GM18867 (cell line): Measurements from ENCODE around the gene BAIAP2.
"Not testable (repeated sequence)": the region's sequence is repeated elsewhere in the genome, so short reads cannot be mapped to it uniquely, and the experiment has no call there.

Experiments used
- ATAC-seq: cut with Tn5 transposase; IDR thresholded peaks from one replicate; pipeline ENCODE4 v1.9.1; 2021; ENCODE audit warnings: mild to moderate bottlenecking, moderate library complexity; ENCODE audit not compliant: unreplicated experiment

Gene BAIAP2

GRCh38 chr17:81135505-81136278, 100.7 kb downstream of the BAIAP2 start:
- ATAC-seq: no peak

GRCh38 chr17:81136366-81136765, 101.4 kb downstream of the BAIAP2 start:
- no peak for ATAC-seq

- no peak for ATAC-seq
These were observed 102.3 kb downstream of the BAIAP2 start for GRCh38 chr17:81137248-81137647.

GRCh38 chr17:81138083-81138482, 103.1 kb downstream of the BAIAP2 start:
- no peak for ATAC-seq

- no peak for ATAC-seq
These were observed 103.5 kb downstream of the BAIAP2 start for GRCh38 chr17:81138500-81138899.

- ATAC-seq: no peak
These were observed 104.5 kb downstream of the BAIAP2 start for GRCh38 chr17:81139428-81139827.

- no peak for ATAC-seq
These were observed 105.1 kb downstream of the BAIAP2 start for GRCh38 chr17:81140018-81140417.

GRCh38 chr17:81140695-81141094, 105.7 kb downstream of the BAIAP2 start:
- no peak for ATAC-seq

GRCh38 chr17:81142301-81143199, 107.6 kb downstream of the BAIAP2 start:
- ATAC-seq: no peak

- ATAC-seq: no peak
These were observed 108.2 kb downstream of the BAIAP2 start for GRCh38 chr17:81143200-81143527.

- ATAC-seq: no peak
These were observed 108.9 kb downstream of the BAIAP2 start for GRCh38 chr17:81143717-81144422.

GRCh38 chr17:81144423-81144781, 109.5 kb downstream of the BAIAP2 start:
- ATAC-seq: no peak

GRCh38 chr17:81146208-81146607, 111.3 kb downstream of the BAIAP2 start:
- not testable (repeated sequence) for ATAC-seq

GRCh38 chr17:81147701-81148100, 112.8 kb downstream of the BAIAP2 start:
- ATAC-seq: no peak

GRCh38 chr17:81148571-81148970, 113.6 kb downstream of the BAIAP2 start:
- ATAC-seq: no peak

GRCh38 chr17:81148986-81149533, 114.1 kb downstream of the BAIAP2 start:
- no peak for ATAC-seq

- ATAC-seq: no peak
These were observed 115.6 kb downstream of the BAIAP2 start for GRCh38 chr17:81150377-81151077.

- ATAC-seq: no peak
These were observed 116.3 kb downstream of the BAIAP2 start for GRCh38 chr17:81151278-81151677.

GRCh38 chr17:81152288-81152828, 117.4 kb downstream of the BAIAP2 start:
- ATAC-seq: no peak

GRCh38 chr17:81153340-81153803, 118.4 kb downstream of the BAIAP2 start:
- no peak for ATAC-seq
